Right cardiac atrium (tissue), 5 donors: ENCODE results near the gene XRCC3. TPM values are rescaled to one million over a fixed set of nuclear protein-coding genes. Genes with fewer than 3 reads are reported as not detected.

Source experiments
- ATAC-seq, 2 donors: fragments of 200-7000 bp; cut with Tn5 transposase; one replicate each; pipeline versions ENCODE4 v1.8.0 to v1.9.1; 2020; ENCODE audit warnings: moderate library complexity in 2 of 2, mild to moderate bottlenecking in 1 of 2
- DNase-seq, 3 donors: peaks; one replicate each; pipeline ENCODE4 v3.0.0-alpha.2; 2020
- H3K27ac ChIP-seq: one replicate; pipeline ENCODE4 v1.5.1; 2013; ENCODE audit warnings: mild to moderate bottlenecking, low read length, control low read depth, moderate library complexity
- H3K27me3 ChIP-seq: one replicate; pipeline ENCODE4 v1.6.1; 2013; ENCODE audit not compliant: control insufficient read depth, insufficient read depth
- H3K4me1 ChIP-seq: one replicate; pipeline ENCODE4 v1.6.1; 2013; ENCODE audit warnings: low read length; ENCODE audit not compliant: control insufficient read depth, insufficient read depth
- H3K4me3 ChIP-seq: one replicate; pipeline ENCODE4 v1.5.1; 2013; ENCODE audit warnings: low read length, control low read depth
- H3K9me3 ChIP-seq: one replicate; pipeline ENCODE4 v1.6.1; 2013; ENCODE audit warnings: low read length; ENCODE audit not compliant: control insufficient read depth
- WGBS: extraction: QIAGEN DNeasy Blood & Tissue Kit; methylation state at CpG from one replicate; pipeline ENCODE4 v1.1.7; 2013; 5-methylcytosine and 5-hydroxymethylcytosine counted together
- intact Hi-C, 4 donors: fragments of 100-400 bp; cut with DNase I; formaldehyde crosslinking; loops; one replicate each; pipeline versions ENCODE4 v1.11.0 to v1.14.0; 2022 to 2023
- long read RNA-seq, 4 donors: library from polyadenylated mRNA; unstranded; transcript quantifications; one replicate each; pipeline ENCODE4 v2.0.0, GENCODE V29; 2020 to 2021
- polyA plus RNA-seq: library from polyadenylated mRNA; stranded (reverse); fragments of 200-250 nt; gene quantifications from one replicate; pipeline ENCODE4 v1.2.3, GENCODE V29; 2013
- total RNA-seq, 4 donors: library from RNA; stranded (reverse); fragmentation: NEBNext Ultra II Directional; extraction: Animal tissue kit (Norgen Biotek cat#: 25700); gene quantifications; one replicate each; pipeline ENCODE4 v1.2.1, GENCODE V29; 2021
- donor health status: healthy with polysubstance abuse.
- donor health status: DM: no; HTN: yes; CAD: no.
- donor health status: DM: no; HTN: no; CAD: no.
- donor health status: DM: no; HTN: yes; CAD: no; lungs with severe emphysema.
- donor health status: DM: yes; HTN: yes; CAD: no.

XRCC3 gene
- total RNA-seq = 1 to 10 TPM; 2.1 to 5.6 (median 2.4) TPM
- 2.2 TPM for polyA plus RNA-seq
- long read RNA-seq, donor 1, partial matches to known transcripts = 1 of 7 reads
- long read RNA-seq, donor 1, other reads (novel, unspliced or antisense) = 4 of 7 reads
- long read RNA-seq, donor 2, partial matches to known transcripts = 1 of 4 reads
- long read RNA-seq, donor 2, other reads (novel, unspliced or antisense) = 1 of 4 reads
- long read RNA-seq, donor 3, partial matches to known transcripts = 1 of 4 reads
- long read RNA-seq, donor 3, other reads (novel, unspliced or antisense) = 2 of 4 reads
- long read RNA-seq, donor 4, partial matches to known transcripts = 0 of 3 reads
- long read RNA-seq, donor 4, other reads (novel, unspliced or antisense) = 1 of 3 reads

- no peaks in the 10 kb centered on the region for H3K27me3 ChIP-seq
- peaks cover 10% of the 10 kb centered on the region for H3K4me1 ChIP-seq
- H3K27ac ChIP-seq = peak within 1 kb of the TSS; percentile 69
- H3K4me3 ChIP-seq = peak within 1 kb of the TSS; percentile 96
- ATAC-seq = peak; percentile 95 to 97
- intact Hi-C loops = no loop called here
- no peaks in the 10 kb centered on the region for H3K9me3 ChIP-seq
- peak; percentile 100 for DNase-seq
- WGBS = under 1% methylated on average over 121 of the region's 121 CpGs
Measured at GRCh38 chr14:103715052-103716000, at the start of gene XRCC3, which contains the start of gene ZFYVE21. TSS of gene XRCC3 (minus strand) at chr14:103715451. CDS start at chr14:103711087, 4,364 bp downstream. TSS of gene ZFYVE21 (plus strand) at chr14:103715810. CDS start at chr14:103715842, 32 bp downstream.

- DNase-seq (no peak), ATAC-seq (no peak)
- Histone ChIP-seq H3K27ac (no peak overlapping the region), H3K4me1 (no peaks in the 10 kb centered on the region), H3K4me3 (no peak overlapping the region), H3K27me3 (no peaks in the 10 kb centered on the region), H3K9me3 (no peaks in the 10 kb centered on the region)
- WGBS = 85% methylated on average over 5 of the region's 5 CpGs
- intact Hi-C loops = no loop called here
Measured at GRCh38 chr14:103763730-103764488, 48.7 kb upstream of the XRCC3 start.

- no peaks in the 10 kb centered on the region for H3K9me3 ChIP-seq
- DNase-seq = no peak
- no peak overlapping the region for H3K4me3 ChIP-seq
- ATAC-seq = no peak
- H3K4me1 ChIP-seq = peaks cover 4% of the 10 kb centered on the region
- intact Hi-C loops = no loop called here
- no peaks in the 10 kb centered on the region for H3K27me3 ChIP-seq
- 84% methylated on average over 13 of the region's 13 CpGs for WGBS
- no peak overlapping the region for H3K27ac ChIP-seq
Measured at GRCh38 chr14:103762541-103762940, 47.3 kb upstream of the XRCC3 start.

DNA sequence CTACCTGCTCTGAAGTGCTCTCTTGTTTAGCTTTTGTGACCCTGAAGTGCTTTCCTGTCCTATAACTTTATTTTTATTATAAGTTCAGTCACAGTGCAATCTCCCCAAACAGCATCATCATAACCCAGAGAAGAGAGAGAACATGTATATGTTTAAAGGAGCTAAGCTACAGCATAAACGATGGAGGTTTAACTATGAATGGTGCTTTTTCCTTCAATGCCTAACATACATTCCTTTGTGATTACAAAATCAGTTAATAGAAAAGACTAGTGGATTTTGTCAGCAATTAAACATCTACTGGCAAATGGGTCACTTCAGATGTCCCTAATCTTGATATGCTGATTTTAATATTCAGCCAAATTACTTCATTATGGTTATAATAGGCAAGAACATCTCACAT lies 46.8 kb upstream of the XRCC3 start:
- Histone ChIP-seq H3K27me3 (no peaks in the 10 kb centered on the region), H3K4me3 (no peak overlapping the region), H3K9me3 (no peaks in the 10 kb centered on the region), H3K4me1 (peaks cover 4% of the 10 kb centered on the region), H3K27ac (no peak overlapping the region)
- ATAC-seq (no peak), DNase-seq (no peak)
- WGBS = 55% methylated on average over 1 of the region's 1 CpG
- intact Hi-C loops = no loop called here

- Histone ChIP-seq H3K4me3 (no peak overlapping the region), H3K4me1 (peaks cover 4% of the 10 kb centered on the region), H3K27ac (no peak overlapping the region), H3K27me3 (no peaks in the 10 kb centered on the region), H3K9me3 (no peaks in the 10 kb centered on the region)
- intact Hi-C loops = no loop called here
- ATAC-seq (peak in 1 of 2 donors; percentile 26), DNase-seq (no peak)
- WGBS = 90% methylated on average over 8 of the region's 8 CpGs
Measured at GRCh38 chr14:103758059-103758776, 43.0 kb upstream of the XRCC3 start.

DNA sequence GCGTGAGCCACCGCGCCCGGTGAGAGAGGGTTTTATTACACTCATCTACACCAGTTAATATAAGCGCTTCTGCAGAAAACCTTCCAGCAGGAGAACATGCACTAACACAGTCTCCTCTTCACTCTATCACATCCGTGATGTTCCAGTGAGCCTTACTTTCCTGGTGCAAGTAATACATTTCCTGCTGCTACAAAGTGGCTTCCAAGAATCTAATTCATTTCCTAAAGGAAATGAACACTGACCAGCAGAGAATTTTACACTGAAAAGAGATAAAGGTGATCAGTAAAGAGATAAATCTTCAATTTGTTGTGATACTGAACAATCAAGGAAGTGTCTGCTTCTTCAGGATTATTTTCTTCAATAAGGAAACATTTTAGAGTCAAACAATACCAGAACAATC lies 39.8 kb upstream of the XRCC3 start:
- no peak for ATAC-seq
- intact Hi-C loops = no loop called here
- Histone ChIP-seq H3K4me1 (peaks cover 4% of the 10 kb centered on the region), H3K27me3 (no peaks in the 10 kb centered on the region), H3K27ac (no peak overlapping the region), H3K9me3 (no peaks in the 10 kb centered on the region), H3K4me3 (no peak overlapping the region)
- DNase-seq = no peak
- WGBS = 78% methylated on average over 6 of the region's 6 CpGs

GRCh38 chr14:103753774-103754173 lies 38.5 kb upstream of the XRCC3 start:
- WGBS = 77% methylated on average over 9 of the region's 9 CpGs
- intact Hi-C loops = no loop called here
- Histone ChIP-seq H3K4me1 (peaks cover 4% of the 10 kb centered on the region), H3K27ac (no peak overlapping the region), H3K4me3 (no peak overlapping the region), H3K9me3 (no peaks in the 10 kb centered on the region), H3K27me3 (no peaks in the 10 kb centered on the region)
- DNase-seq (no peak), ATAC-seq (no peak)

DNA sequence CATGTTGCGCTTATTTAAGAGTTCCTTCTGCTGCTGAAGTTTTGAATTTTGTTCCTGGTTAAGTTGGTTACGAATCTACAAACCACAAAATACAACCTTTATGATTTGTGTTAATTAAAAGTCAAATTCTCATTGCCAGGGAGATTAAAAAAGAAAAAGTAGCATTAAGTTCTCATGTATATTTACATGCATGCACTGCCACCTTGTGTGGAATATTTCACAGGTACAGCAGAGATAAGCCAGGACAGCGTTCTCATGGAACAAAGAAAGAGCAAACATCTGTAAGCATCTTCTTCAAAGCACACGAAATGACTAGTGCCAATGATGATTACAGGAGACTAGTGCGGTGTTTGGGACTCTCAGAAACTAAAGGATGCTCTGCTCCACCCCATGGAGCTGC lies 34.6 kb upstream of the XRCC3 start:
- no peak for DNase-seq
- intact Hi-C loops = no loop called here
- Histone ChIP-seq H3K9me3 (no peaks in the 10 kb centered on the region), H3K4me1 (no peaks in the 10 kb centered on the region), H3K27ac (no peak overlapping the region), H3K27me3 (no peaks in the 10 kb centered on the region), H3K4me3 (no peak overlapping the region)
- WGBS = 84% methylated on average over 5 of the region's 5 CpGs
- no peak for ATAC-seq

GRCh38 chr14:103749452-103749851 lies 34.2 kb upstream of the XRCC3 start:
- no peaks in the 10 kb centered on the region for H3K9me3 ChIP-seq
- H3K27ac ChIP-seq = no peak overlapping the region
- intact Hi-C loops = no loop called here
- DNase-seq (no peak), ATAC-seq (no peak)
- no peaks in the 10 kb centered on the region for H3K27me3 ChIP-seq
- 85% methylated on average over 5 of the region's 5 CpGs for WGBS
- no peak overlapping the region for H3K4me3 ChIP-seq
- H3K4me1 ChIP-seq = no peaks in the 10 kb centered on the region

DNA sequence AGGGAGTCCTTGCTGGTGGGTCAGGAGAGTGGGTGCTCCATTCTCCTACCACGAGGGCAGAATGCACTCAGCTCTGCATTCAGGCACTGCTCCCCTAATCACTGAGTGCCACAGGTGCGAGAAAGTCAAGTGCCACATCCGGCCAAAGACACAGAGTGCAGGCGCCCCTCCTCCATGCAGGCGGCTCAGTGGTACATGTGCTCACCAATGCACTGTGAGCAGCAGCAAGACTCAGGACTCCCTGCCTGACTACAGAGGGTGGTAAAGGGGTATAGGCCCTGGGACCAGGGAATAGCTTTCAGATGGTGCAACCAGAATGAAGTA lies 33.2 kb upstream of the XRCC3 start:
- ATAC-seq = no peak
- no peak for DNase-seq
- Histone ChIP-seq H3K27me3 (no peaks in the 10 kb centered on the region), H3K4me3 (no peak overlapping the region), H3K9me3 (no peaks in the 10 kb centered on the region), H3K4me1 (no peaks in the 10 kb centered on the region), H3K27ac (no peak overlapping the region)
- intact Hi-C loops = no loop called here
- WGBS = 66% methylated on average over 5 of the region's 5 CpGs
